ENCODE measurements around the gene HDAC9. TPM values are rescaled to one million over a fixed set of nuclear protein-coding genes. Genes with fewer than 3 reads are reported as not detected.
"Not testable (repeated sequence)": the region's sequence is repeated elsewhere in the genome, so short reads cannot be mapped to it uniquely, and the experiment has no call there.

HDAC9 gene
- polyA plus RNA-seq, 3 donors = 1.0 to 6.2 (median 3.8) TPM

DNA sequence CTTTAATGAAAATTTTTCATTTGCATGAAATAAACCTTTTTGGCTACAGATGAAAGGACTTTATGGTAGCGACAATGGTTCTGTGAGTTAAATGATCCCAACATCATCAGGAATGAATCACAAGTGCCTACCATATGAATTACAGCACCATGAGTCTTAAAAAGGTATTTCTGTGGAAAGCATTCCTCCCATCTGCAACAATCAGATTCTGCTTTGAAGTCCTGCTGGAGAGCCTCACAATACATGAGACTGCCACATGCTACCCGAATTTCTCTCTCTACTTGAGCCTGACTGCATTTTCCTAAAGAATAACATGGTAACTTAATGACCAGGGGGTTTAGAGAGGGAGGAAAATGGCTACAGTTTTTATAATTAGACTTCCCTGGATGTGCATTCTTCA, 431.6 kb downstream of the HDAC9 start:
- WGBS, 3 donors = 62 to 81% (median 78%) methylated on average over 2 of the region's 2 CpGs
- H3K27ac ChIP-seq (ENCODE audit: low read depth, low read length) = no peak overlapping the region

DNA sequence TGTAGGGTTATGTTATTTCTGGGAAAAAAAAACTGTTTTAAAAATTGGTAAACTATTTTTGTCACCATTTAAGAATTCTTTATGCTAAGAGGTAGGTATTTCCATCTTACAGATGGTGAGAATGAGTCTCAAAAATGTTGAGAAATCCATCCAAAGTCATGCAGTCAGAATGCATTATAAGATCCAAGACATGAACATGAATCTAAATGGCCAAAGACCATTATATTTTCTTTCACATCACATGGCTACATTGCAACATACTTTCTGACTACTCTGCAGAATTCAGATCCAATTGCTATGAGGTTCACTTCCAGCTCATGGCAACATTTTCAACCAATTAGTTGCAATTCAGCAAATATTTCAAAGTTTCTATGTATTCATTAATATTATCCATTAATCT, 440.7 kb downstream of the HDAC9 start:
- H3K27ac ChIP-seq (ENCODE audit: low read depth, low read length) = no peak overlapping the region

DNA sequence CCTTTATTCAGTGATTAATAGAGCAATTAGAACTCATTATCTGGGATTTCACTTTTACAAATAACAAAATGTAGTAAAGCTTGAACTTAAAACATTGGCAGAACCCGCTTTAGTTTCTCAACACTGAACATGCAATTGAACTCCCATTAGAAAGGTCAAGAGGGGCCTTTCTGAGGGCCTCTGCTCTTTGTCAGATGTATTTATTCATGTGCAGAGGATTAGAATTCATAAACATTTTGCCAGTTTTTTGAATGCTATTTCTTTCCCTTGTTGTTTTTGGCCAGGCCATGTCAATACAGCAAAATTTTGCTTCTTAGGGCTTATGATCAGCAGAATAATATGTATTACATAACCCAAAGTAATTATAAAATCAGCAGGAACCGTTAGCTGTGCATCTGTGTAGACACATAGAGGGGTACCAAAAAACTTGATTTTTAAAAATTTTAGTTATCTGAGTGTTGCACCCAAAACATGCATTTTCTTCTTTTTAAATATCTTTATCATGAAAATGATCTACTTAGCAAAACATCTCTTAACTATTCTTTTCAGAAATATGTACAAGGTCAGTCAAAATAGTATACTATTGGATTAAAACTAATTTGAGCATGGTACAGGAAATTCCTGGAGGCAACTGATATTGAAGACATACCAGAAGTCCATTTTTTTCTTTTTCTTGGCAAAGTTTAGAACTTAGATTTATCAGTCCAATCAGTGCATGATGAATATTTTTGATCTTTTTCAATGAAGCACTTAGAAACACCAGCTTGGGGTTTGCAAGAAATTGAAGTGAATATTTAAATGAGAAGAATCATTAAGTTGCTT, 444.4 kb downstream of the HDAC9 start:
- WGBS, 3 donors = 59 to 66% (median 61%) methylated on average over 2 of the region's 2 CpGs
- no peak overlapping the region for H3K27ac ChIP-seq (ENCODE audit: low read depth, low read length)

DNA sequence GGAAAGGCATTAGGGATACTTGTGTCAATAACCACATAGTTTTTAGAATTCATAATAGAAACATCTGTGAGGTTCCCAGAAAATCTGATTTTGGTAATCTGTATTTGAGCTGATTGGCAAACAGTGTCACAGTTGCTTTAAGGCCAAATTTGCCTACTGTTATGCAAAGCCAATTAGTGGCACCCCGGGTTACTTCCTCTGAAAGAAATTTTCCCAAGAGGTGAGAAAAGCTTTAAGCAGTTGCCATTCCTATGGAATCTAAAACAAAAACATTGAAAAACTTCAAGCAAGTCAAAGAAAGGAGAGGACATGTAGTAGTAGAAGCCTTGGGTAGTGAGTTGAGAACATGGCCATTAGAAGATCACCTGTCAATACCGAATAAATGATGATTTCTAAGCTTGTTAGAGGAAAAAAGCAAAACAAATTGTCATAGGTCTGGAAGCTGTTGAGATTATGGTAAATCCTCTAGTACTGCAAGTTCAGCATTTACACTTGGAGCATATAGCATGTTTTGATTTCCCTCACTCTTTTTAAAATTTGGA, 445.1 kb downstream of the HDAC9 start:
- no peak overlapping the region for H3K27ac ChIP-seq (ENCODE audit: low read depth, low read length)
- 20 to 42% (median 37%) methylated on average over 2 of the region's 2 CpGs for WGBS, 3 donors

DNA sequence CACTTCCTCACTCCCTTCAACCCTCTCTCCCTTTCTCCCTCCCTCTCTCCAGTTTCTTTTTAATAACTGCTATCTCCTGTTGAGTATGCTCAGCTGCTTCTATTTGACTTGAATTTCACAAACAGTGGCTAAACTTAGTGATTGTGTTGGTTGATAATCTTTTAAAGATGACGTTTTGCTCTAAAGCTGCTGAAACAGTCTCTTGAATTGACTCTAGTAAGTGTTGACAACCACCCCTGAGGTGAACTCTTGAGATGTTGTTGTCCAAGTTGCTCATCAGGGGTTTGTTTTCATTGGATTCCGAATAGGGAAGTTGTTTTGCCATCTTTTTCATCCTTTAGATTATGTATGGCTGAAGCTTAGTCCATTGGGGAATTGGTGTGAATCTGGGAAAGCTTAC, 445.7 kb downstream of the HDAC9 start:
- no peak overlapping the region for H3K27ac ChIP-seq (ENCODE audit: low read depth, low read length)
- 25 to 54% (median 53%) methylated on average over 2 of the region's 2 CpGs for WGBS, 3 donors

DNA sequence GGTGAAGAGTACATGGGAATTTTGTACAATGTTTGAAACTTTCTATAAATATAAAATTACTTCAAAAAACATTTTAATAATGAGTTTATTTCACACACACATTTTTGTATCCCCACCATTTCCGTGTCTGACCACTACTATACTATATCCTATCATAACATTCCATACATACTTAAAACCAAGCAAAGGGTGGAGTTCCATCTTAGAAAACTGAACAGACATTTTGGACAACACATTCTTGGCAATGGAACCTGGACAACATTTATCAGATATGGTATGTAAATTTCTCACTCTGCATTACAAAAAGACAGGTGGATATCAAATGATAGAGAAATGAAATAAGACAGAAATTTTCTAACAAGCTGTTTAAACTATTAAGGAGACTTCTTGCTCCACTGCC, 453.0 kb downstream of the HDAC9 start:
- 60 to 78% (median 74%) methylated on average over 1 of the region's 1 CpG for WGBS, 3 donors
- H3K27ac ChIP-seq (ENCODE audit: low read depth, low read length) = no peak overlapping the region

DNA sequence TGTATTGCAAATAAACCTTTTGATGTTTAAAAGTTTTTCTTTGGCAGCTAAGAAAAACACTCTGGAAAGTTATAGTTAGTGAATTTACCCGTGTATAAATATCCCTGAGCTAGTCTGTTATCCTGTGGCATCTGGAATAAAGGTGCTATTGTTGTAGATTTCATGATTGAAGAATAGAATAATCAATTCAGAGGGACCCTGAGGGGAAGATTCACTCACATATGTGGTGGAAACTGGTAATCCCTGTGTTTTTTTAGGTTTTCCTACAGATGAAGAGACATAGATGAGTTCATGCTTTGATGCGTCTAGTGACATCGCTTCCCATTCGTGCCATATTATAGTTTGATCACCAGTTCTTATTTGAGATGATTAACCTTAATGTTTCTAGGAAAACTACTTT, 457.3 kb downstream of the HDAC9 start:
- WGBS, 3 donors = 75 to 91% (median 89%) methylated on average over 4 of the region's 4 CpGs
- H3K27ac ChIP-seq (ENCODE audit: low read depth, low read length) = no peak overlapping the region

DNA sequence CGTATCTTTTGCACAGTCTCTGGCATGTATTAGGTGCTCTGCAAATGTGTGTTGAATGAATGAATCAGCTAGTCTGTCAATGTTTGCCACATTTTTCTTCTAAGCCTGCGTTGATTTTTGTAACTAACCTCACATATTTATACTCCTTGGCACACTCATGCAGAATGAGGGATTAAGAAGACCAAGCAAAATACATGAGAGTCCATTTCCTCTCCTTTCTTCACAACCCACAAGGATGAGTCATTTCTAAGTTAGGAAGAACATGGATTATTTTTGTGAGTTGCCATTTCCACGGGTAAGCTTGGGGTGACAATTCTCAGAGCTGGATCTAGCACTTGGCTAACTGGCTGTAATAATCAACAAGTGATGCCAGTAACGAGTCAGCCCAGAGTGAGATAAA, 463.1 kb downstream of the HDAC9 start:
- H3K27ac ChIP-seq (ENCODE audit: low read depth, low read length) = no peak overlapping the region
- WGBS, 3 donors = 73 to 86% (median 85%) methylated on average over 4 of the region's 4 CpGs

DNA sequence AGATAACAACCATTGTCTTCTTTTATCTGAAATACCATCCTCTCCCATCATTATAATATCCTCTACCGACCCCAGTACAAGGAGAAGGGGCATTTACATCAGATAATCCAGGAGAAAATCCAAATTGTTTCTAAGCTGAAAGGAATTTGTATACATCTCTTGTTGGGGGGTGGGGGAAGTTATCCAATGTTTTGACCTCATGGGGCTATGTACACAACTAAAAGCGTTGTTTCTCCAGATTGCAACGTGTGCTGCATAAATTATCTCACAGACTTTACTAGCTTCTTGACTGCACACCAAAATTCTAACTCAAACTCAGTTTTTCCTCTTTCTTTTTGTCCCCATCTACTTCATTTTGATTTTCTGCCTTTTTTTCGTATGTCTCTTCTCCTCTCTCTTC, 465.2 kb downstream of the HDAC9 start:
- WGBS, 3 donors = 39 to 78% (median 63%) methylated on average over 4 of the region's 4 CpGs
- H3K27ac ChIP-seq (ENCODE audit: low read depth, low read length) = no peak overlapping the region

DNA sequence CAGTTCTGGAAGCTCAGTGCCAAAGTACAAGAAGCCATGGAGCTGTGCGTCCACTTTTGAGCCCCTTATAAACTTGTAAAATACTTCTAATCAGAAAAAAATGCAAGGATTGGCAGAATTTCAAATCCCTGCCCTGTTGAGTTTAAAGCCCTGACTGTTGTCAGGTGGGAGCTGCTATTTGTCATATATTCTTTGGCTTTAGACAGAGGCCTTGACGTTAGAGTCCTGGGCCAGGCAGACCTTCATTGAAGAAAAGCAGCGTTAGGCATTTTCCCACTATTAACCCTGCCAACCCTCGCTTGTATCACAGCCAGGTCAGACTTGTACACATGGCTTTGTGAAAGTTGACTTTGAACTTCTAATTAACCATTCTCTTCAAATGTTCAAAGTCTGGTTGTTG, 466.5 kb downstream of the HDAC9 start:
- H3K27ac ChIP-seq (ENCODE audit: low read depth, low read length) = no peak overlapping the region
- 24 to 75% (median 69%) methylated on average over 4 of the region's 4 CpGs for WGBS, 3 donors

DNA sequence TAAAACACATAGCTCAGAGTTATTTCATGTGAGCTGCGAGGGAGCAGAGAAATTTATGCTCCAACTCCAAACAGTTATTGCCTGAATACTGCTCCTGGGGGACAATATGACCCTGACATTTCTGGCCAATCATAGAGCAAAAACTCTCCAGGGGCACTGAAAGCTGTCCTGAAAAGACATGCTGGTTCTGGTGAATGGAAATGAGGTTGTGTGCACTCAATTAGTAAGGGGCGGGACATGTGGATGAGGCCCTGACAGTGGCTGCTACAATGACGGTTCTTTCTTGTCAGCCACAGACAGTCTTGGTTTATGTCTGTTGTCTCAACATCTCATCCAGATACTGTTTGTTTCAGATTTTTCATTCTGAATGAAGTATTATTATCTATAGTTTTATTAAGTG, 470.1 kb downstream of the HDAC9 start:
- 77 to 89% (median 85%) methylated on average over 3 of the region's 3 CpGs for WGBS, 3 donors
- H3K27ac ChIP-seq (ENCODE audit: low read depth, low read length) = no peak overlapping the region

DNA sequence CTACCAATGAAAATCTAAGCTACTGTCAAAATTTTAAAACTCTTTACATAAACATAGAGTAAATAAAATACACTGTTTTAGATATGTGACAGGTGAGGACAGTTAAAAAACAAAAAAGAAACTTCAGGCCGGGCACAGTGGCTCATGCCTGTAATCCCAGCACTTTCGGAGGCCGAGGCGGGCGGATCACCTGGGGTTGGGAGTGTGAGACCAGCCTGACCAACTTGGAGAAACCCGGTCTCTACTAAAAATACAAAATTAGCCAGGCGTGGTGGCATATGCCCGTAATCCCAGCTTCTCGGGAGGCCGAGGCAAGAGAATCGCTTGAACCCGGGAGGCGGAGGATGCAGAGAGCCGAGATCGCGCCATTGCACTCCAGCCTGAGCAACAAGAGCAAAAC, 472.2 kb downstream of the HDAC9 start:
- H3K27ac ChIP-seq (ENCODE audit: low read depth, low read length) = not testable (repeated sequence)
- 88 to 95% (median 95%) methylated on average over 16 of the region's 16 CpGs for WGBS, 3 donors

DNA sequence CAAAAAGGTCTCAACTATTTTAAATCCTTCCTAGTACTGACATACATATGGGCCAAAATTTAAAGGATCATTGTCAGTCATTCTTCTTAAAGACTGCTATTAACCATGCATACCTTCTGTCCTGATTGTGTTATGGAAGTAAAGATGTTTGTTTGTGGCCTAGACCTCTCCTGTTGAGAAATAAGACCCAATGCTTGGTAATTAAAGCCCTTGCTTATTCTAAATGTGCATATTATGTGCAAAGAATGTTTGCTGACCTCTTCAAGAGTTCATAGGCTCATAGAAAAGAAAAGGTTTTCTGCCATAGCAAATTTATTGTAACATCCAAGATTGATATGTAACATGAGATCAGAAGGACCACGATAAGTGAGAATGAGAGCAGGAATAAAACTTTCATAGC, 476.3 kb downstream of the HDAC9 start:
- 77 to 97% (median 97%) methylated on average over 1 of the region's 1 CpG for WGBS, 3 donors
- H3K27ac ChIP-seq (ENCODE audit: low read depth, low read length) = no peak overlapping the region

DNA sequence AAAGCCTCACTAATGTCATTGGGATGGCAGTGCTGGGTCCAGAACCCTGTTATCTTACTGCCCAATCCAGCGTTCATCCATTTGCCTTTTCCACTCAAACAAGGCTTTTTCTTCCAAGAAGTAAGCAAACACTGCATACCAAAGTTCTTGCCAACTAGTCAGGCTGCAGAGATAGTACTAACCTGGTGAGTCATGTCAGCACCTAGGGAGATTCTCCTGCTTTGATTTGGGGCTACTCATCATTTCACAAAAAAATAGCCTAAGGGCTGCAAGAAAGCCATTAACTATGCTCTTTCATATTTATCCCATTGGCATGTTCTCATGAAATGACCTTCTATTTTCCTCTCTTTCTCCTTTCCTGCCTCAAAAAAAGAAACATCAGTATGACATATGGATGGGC, 479.3 kb downstream of the HDAC9 start:
- 61 to 87% (median 78%) methylated on average over 1 of the region's 1 CpG for WGBS, 3 donors

DNA sequence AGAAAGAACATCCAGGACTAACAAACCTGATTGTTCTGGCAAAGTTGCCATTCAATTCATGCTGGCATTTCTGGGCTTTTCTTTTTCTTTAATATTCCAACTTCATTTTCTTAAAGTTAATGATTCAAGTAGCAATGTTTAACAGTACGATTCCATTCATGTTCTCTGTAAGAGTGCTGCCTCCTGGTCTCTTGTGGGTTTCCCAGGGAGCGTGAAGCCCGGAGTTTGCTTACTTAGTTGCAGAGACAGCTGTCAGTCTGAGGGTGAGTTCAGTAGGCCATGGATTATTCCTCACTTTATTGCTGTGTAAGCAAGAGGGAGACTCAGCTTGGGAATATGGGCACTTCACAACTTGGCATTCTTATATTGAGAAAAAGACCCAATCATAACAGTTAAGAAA, 479.7 kb downstream of the HDAC9 start:
- H3K27ac ChIP-seq (ENCODE audit: low read depth, low read length) = no peak overlapping the region

More for the DNA sequence above, 479.3 kb downstream of the HDAC9 start:
- H3K27ac ChIP-seq (ENCODE audit: low read depth, low read length) = no peak overlapping the region

DNA sequence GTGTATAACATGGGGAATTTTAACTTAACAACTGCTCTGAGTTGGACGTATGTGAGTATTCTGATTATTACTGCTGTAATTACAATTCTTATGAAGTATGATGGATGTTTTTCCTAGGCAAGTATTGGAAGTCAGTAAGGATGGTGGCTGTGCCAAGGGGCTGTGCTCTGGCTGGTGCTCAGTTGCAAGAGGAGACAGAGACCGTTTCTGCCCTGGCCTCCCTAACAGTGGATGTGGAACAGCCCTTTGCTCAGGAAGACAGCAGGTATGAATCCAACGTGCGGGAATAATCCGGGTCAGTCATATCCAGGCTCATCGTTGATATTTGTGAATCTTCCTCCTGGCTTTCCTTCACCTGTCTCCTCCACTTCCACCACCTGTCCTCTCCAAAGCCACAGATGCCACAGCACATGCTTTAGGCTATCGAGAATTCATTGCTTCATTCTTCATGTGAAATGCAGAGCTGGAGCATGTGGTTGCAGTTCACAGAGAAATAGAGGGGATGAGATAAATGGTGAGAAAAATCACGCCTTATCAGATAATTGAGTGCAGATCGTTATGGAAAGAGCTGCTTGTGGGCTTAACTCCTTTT, 480.2 kb downstream of the HDAC9 start:
- WGBS, 3 donors = 75 to 86% (median 86%) methylated on average over 9 of the region's 9 CpGs
- H3K27ac ChIP-seq (ENCODE audit: low read depth, low read length) = no peak overlapping the region

More for the DNA sequence above, 479.7 kb downstream of the HDAC9 start:
- WGBS, 3 donors = 62 to 79% (median 78%) methylated on average over 3 of the region's 3 CpGs

DNA sequence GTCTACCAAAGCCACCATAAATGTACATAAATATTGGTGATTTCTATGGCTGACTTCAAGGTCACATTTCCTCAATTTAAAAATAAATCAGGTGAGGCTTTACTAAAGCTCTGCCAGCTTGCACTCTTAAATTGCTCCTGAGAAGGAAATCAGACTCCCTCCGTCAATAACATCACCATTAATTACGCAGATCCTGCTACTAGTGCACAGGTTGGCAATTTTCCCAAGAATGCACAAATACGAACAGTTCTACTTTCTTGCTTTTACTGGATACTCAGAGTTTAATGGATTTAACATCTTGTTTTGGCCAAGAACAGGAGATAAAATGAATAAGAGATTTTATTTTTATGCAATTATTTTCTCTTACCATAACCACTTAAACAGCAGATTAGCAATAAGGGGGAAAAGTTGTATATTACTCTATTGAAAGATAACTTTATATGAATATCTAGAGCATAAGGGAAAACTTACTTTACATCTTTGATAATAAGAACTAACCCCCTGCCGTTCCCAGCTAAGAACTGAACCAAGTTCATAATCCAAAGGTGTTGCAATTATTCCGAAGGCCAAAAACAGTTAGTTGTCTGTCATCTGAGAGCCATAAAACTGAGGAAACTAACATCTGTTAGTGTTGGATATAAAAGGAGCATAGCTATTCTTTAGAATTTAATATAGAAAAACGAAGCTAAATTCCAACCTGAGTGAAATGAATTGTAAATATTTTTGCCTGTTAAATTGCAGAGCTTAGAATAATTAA, 481.3 kb downstream of the HDAC9 start:
- 20 to 55% (median 53%) methylated on average over 6 of the region's 6 CpGs for WGBS, 3 donors
- no peak overlapping the region for H3K27ac ChIP-seq (ENCODE audit: low read depth, low read length)

DNA sequence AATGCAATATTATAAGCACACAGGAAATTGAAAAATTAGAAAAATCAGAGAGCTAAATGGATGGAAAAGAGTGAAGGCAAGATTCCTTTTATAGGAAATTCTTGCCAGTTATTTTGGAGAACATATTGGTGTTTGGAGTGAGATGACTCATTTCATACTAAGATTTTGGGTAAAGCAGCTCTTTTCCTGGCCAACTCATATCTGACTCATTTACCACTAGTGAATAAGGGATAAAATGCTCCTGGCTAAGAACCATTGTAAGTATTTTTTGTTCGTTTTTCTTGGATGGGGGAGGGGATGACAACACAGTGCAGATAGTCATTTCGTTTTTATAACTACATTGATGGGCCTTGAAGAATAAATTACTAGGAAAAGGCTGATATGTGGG, 482.6 kb downstream of the HDAC9 start:
- H3K27ac ChIP-seq (ENCODE audit: low read depth, low read length) = no peak overlapping the region
- 21 to 43% (median 41%) methylated on average over 2 of the region's 2 CpGs for WGBS, 3 donors

DNA sequence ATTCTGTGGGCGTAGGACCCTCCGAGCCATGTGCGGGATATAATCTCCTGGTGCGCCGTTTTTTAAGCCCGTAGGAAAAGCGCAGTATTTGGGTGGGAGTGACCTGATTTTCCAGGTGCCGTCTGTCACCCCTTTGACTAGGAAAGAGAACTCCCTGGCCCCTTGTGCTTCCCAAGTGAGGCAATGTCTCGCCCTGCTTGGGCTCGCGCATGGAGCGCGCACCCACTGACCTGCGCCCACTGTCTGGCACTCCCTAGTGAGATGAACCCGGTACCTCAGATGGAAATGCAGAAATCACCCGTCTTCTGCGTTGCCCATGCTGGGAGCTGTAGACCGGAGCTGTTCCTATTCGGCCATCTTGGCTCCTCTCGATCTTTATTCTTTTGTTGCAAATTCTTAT, 495.2 kb downstream of the HDAC9 start:
- WGBS, 3 donors = 88 to 96% (median 91%) methylated on average over 20 of the region's 20 CpGs
- H3K27ac ChIP-seq (ENCODE audit: low read depth, low read length) = not testable (repeated sequence)

All from adipose tissue (tissue), 3 donors.